Measurements from ENCODE around the gene SLC7A5. TPM values are rescaled to one million over a fixed set of nuclear protein-coding genes. Genes with fewer than 3 reads are reported as not detected.

The SLC7A5 gene
- polyA plus RNA-seq, 1 donor from 2014 or later, result 3.9 TPM

- H3K9me3 ChIP-seq (ENCODE audit: low read length), result no peaks in the 10 kb centered on the region
- no peaks in the 10 kb centered on the region for H3F3A ChIP-seq (ENCODE audit: insufficient read depth, low read length, poor library complexity, severe bottlenecking)
- no peak overlapping the region for H2AFZ ChIP-seq (ENCODE audit: low read depth, low read length)
- no peak overlapping the region for H3K9ac ChIP-seq (ENCODE audit: low read length)
- H3K27me3 ChIP-seq (ENCODE audit: insufficient read depth, low read depth, low read length), result no peaks in the 10 kb centered on the region
- H3K4me3 ChIP-seq (ENCODE audit: low read length), result no peak overlapping the region
- H4K20me1 ChIP-seq (ENCODE audit: insufficient read depth), result no peaks in the 10 kb centered on the region
- no peak overlapping the region for H3K27ac ChIP-seq (ENCODE audit: low read length)
- H3K79me2 ChIP-seq (replicated peaks; ENCODE audit: insufficient read depth, low read length), result no peaks in the 10 kb centered on the region
- H3K9me2 ChIP-seq (ENCODE audit: insufficient read depth, low read length), result no peaks in the 10 kb centered on the region
- no peaks in the 10 kb centered on the region for H3K36me3 ChIP-seq (ENCODE audit: insufficient read depth, low read length)
- H3K4me2 ChIP-seq (ENCODE audit: low read length), result no peak overlapping the region
- no peak for TF ChIP-seq POLR2AphosphoS5 (IDR thresholded peaks at IDR 0.05)
- TF ChIP-seq TAF1 (IDR thresholded peaks at IDR 0.05; ENCODE audit: low read depth), result no peak
- TF ChIP-seq EP300 (conservative IDR thresholded peaks at IDR 0.05; ENCODE audit: poor library complexity, severe bottlenecking), result no peak
- TF ChIP-seq EZH2 (IDR thresholded peaks at IDR 0.05; ENCODE audit: borderline replicate concordance, insufficient read depth, low read length, poor library complexity, severe bottlenecking), result no peak
- no peak for TF ChIP-seq REST (IDR thresholded peaks at IDR 0.05; ENCODE audit: borderline replicate concordance)
- TF ChIP-seq SMC3 (conservative IDR thresholded peaks at IDR 0.05; ENCODE audit: poor library complexity), result peak; percentile 82
- TF ChIP-seq MXI1 (conservative IDR thresholded peaks at IDR 0.05; ENCODE audit: poor library complexity, severe bottlenecking), result no peak
- TF ChIP-seq RAD21 (conservative IDR thresholded peaks at IDR 0.05), result peak; percentile 73
- TF ChIP-seq CTCF (IDR thresholded peaks at IDR 0.05; ENCODE audit: poor library complexity, severe bottlenecking), result peak; percentile 85
Measured at GRCh38 chr16:87850009-87851006, 19.0 kb downstream of the SLC7A5 start.

- no peak for TF ChIP-seq EP300 (conservative IDR thresholded peaks at IDR 0.05; ENCODE audit: poor library complexity, severe bottlenecking)
- no peak overlapping the region for H3K4me3 ChIP-seq (ENCODE audit: low read length)
- H3F3A ChIP-seq (ENCODE audit: insufficient read depth, low read length, poor library complexity, severe bottlenecking), result no peaks in the 10 kb centered on the region
- no peaks in the 10 kb centered on the region for H3K79me2 ChIP-seq (replicated peaks; ENCODE audit: insufficient read depth, low read length)
- H3K27me3 ChIP-seq (ENCODE audit: insufficient read depth, low read depth, low read length), result no peaks in the 10 kb centered on the region
- no peak overlapping the region for H3K9ac ChIP-seq (ENCODE audit: low read length)
- H3K4me2 ChIP-seq (ENCODE audit: low read length), result no peak overlapping the region
- H3K9me2 ChIP-seq (ENCODE audit: insufficient read depth, low read length), result no peaks in the 10 kb centered on the region
- no peak overlapping the region for H2AFZ ChIP-seq (ENCODE audit: low read depth, low read length)
- no peaks in the 10 kb centered on the region for H3K36me3 ChIP-seq (ENCODE audit: insufficient read depth, low read length)
- no peak overlapping the region for H3K27ac ChIP-seq (ENCODE audit: low read length)
- no peaks in the 10 kb centered on the region for H3K9me3 ChIP-seq (ENCODE audit: low read length)
- no peaks in the 10 kb centered on the region for H4K20me1 ChIP-seq (ENCODE audit: insufficient read depth)
Measured at GRCh38 chr16:87849419-87850008, 19.8 kb downstream of the SLC7A5 start.

Measured in neural cell (in vitro differentiated cells).